ENCODE data around the gene DDX47.
"Not testable (repeated sequence)": the region's sequence is repeated elsewhere in the genome, so short reads cannot be mapped to it uniquely, and the experiment has no call there.

The DDX47 gene

GRCh38 chr12:12801656-12802055, 11.5 kb upstream of the DDX47 start:
- not testable (repeated sequence) for H3K27me3 Mint-ChIP-seq; H3K4me3 Mint-ChIP-seq; ATAC-seq (replicated peaks; ENCODE audit: extremely low read depth, poor library complexity, severe bottlenecking); DNase-seq (ENCODE audit: low spot score in 2 of 2); H3K36me3 Mint-ChIP-seq (ENCODE audit: insufficient read depth); H3K27ac Mint-ChIP-seq (ENCODE audit: low read depth); H3K9me3 Mint-ChIP-seq
- peaks cover 18% of the 10 kb centered on the region for H3K4me1 Mint-ChIP-seq

- DNase-seq (ENCODE audit: low spot score in 2 of 2) (no peak), ATAC-seq (replicated peaks; ENCODE audit: extremely low read depth, poor library complexity, severe bottlenecking) (no peak)
- H3K4me3 Mint-ChIP-seq, result no peak overlapping the region
- H3K27ac Mint-ChIP-seq (ENCODE audit: low read depth), result no peak overlapping the region
- no peaks in the 10 kb centered on the region for H3K9me3 Mint-ChIP-seq
- no peaks in the 10 kb centered on the region for H3K27me3 Mint-ChIP-seq
- peaks cover 30% of the 10 kb centered on the region for H3K4me1 Mint-ChIP-seq
- H3K36me3 Mint-ChIP-seq (ENCODE audit: insufficient read depth), result peaks cover 5% of the 10 kb centered on the region
Observed at GRCh38 chr12:12803186-12803585, 10.0 kb upstream of the DDX47 start.

GRCh38 chr12:12804011-12804410, 9.1 kb upstream of the DDX47 start:
- H3K9me3 Mint-ChIP-seq, result no peaks in the 10 kb centered on the region
- no peak for ATAC-seq (replicated peaks; ENCODE audit: extremely low read depth, poor library complexity, severe bottlenecking)
- peaks cover 38% of the 10 kb centered on the region for H3K4me1 Mint-ChIP-seq
- H3K36me3 Mint-ChIP-seq (ENCODE audit: insufficient read depth), result peaks cover 5% of the 10 kb centered on the region
- H3K4me3 Mint-ChIP-seq, result no peak overlapping the region
- H3K27me3 Mint-ChIP-seq, result no peaks in the 10 kb centered on the region
- H3K27ac Mint-ChIP-seq (ENCODE audit: low read depth), result no peak overlapping the region
- DNase-seq (ENCODE audit: low spot score in 2 of 2), result no peak

- H3K4me1 Mint-ChIP-seq, result peaks cover 42% of the 10 kb centered on the region
- H3K27me3 Mint-ChIP-seq, result no peaks in the 10 kb centered on the region
- ATAC-seq (replicated peaks; ENCODE audit: extremely low read depth, poor library complexity, severe bottlenecking) (no peak), DNase-seq (ENCODE audit: low spot score in 2 of 2) (no peak)
- H3K27ac Mint-ChIP-seq (ENCODE audit: low read depth), result no peak overlapping the region
- H3K9me3 Mint-ChIP-seq, result no peaks in the 10 kb centered on the region
- peaks cover 5% of the 10 kb centered on the region for H3K36me3 Mint-ChIP-seq (ENCODE audit: insufficient read depth)
- H3K4me3 Mint-ChIP-seq, result no peak overlapping the region
Observed at GRCh38 chr12:12804432-12804886, 8.7 kb upstream of the DDX47 start.

- H3K9me3 Mint-ChIP-seq, result no peaks in the 10 kb centered on the region
- DNase-seq (ENCODE audit: low spot score in 2 of 2), result no peak
- peaks cover 6% of the 10 kb centered on the region for H3K36me3 Mint-ChIP-seq (ENCODE audit: insufficient read depth)
- ATAC-seq (replicated peaks; ENCODE audit: extremely low read depth, poor library complexity, severe bottlenecking), result no peak
- H3K4me3 Mint-ChIP-seq, result no peak overlapping the region
- H3K4me1 Mint-ChIP-seq, result peaks cover 42% of the 10 kb centered on the region
- peak overlapping the region; percentile 91 for H3K27ac Mint-ChIP-seq (ENCODE audit: low read depth)
- H3K27me3 Mint-ChIP-seq, result no peaks in the 10 kb centered on the region
Observed at GRCh38 chr12:12806784-12807516, 6.2 kb upstream of the DDX47 start.

GRCh38 chr12:12807517-12807903, 5.6 kb upstream of the DDX47 start:
- H3K9me3 Mint-ChIP-seq; H3K4me3 Mint-ChIP-seq; ATAC-seq (replicated peaks; ENCODE audit: extremely low read depth, poor library complexity, severe bottlenecking); H3K36me3 Mint-ChIP-seq (ENCODE audit: insufficient read depth); DNase-seq (ENCODE audit: low spot score in 2 of 2); H3K27me3 Mint-ChIP-seq: not testable (repeated sequence)
- H3K4me1 Mint-ChIP-seq, result peaks cover 36% of the 10 kb centered on the region
- peak overlapping the region; percentile 91 for H3K27ac Mint-ChIP-seq (ENCODE audit: low read depth)

GRCh38 chr12:12807970-12808702, 5.0 kb upstream of the DDX47 start:
- DNase-seq (ENCODE audit: low spot score in 2 of 2) (peak; percentile 33 to 62), ATAC-seq (replicated peaks; ENCODE audit: extremely low read depth, poor library complexity, severe bottlenecking) (peak; percentile 90)
- H3K9me3 Mint-ChIP-seq, result no peaks in the 10 kb centered on the region
- H3K27me3 Mint-ChIP-seq, result no peaks in the 10 kb centered on the region
- H3K4me3 Mint-ChIP-seq, result peak overlapping the region; percentile 47
- H3K4me1 Mint-ChIP-seq, result peaks cover 41% of the 10 kb centered on the region
- H3K27ac Mint-ChIP-seq (ENCODE audit: low read depth), result peak overlapping the region; percentile 91
- peaks cover 7% of the 10 kb centered on the region for H3K36me3 Mint-ChIP-seq (ENCODE audit: insufficient read depth)

GRCh38 chr12:12810553-12811021, 2.6 kb upstream of the DDX47 start:
- DNase-seq (ENCODE audit: low spot score in 2 of 2) (no peak), ATAC-seq (replicated peaks; ENCODE audit: extremely low read depth, poor library complexity, severe bottlenecking) (no peak)
- Mint-ChIP-seq H3K36me3 (ENCODE audit: insufficient read depth) (peaks cover 24% of the 10 kb centered on the region), H3K4me3 (no peak overlapping the region), H3K9me3 (no peaks in the 10 kb centered on the region), H3K27me3 (no peaks in the 10 kb centered on the region), H3K4me1 (peaks cover 57% of the 10 kb centered on the region), H3K27ac (ENCODE audit: low read depth) (no peak overlapping the region)

GRCh38 chr12:12811343-12811742, 1.8 kb upstream of the DDX47 start:
- Mint-ChIP-seq H3K27me3 (no peaks in the 10 kb centered on the region), H3K9me3 (no peaks in the 10 kb centered on the region), H3K4me3 (no peak overlapping the region), H3K27ac (ENCODE audit: low read depth) (no peak overlapping the region), H3K36me3 (ENCODE audit: insufficient read depth) (peaks cover 30% of the 10 kb centered on the region), H3K4me1 (peaks cover 60% of the 10 kb centered on the region)
- DNase-seq (ENCODE audit: low spot score in 2 of 2) (no peak), ATAC-seq (replicated peaks; ENCODE audit: extremely low read depth, poor library complexity, severe bottlenecking) (no peak)

GRCh38 chr12:12812174-12812573, 972 bp upstream of the DDX47 start:
- no peaks in the 10 kb centered on the region for H3K27me3 Mint-ChIP-seq
- DNase-seq (ENCODE audit: low spot score in 2 of 2), result no peak
- no peak overlapping the region for H3K27ac Mint-ChIP-seq (ENCODE audit: low read depth)
- ATAC-seq (replicated peaks; ENCODE audit: extremely low read depth, poor library complexity, severe bottlenecking), result no peak
- H3K36me3 Mint-ChIP-seq (ENCODE audit: insufficient read depth), result peaks cover 32% of the 10 kb centered on the region
- H3K4me3 Mint-ChIP-seq, result no peak overlapping the region
- no peaks in the 10 kb centered on the region for H3K9me3 Mint-ChIP-seq
- peaks cover 62% of the 10 kb centered on the region for H3K4me1 Mint-ChIP-seq

GRCh38 chr12:12812618-12813119, 477 bp upstream of the DDX47 start:
- ATAC-seq (replicated peaks; ENCODE audit: extremely low read depth, poor library complexity, severe bottlenecking), result no peak
- H3K4me3 Mint-ChIP-seq, result peak overlapping the region; percentile 98
- H3K9me3 Mint-ChIP-seq, result no peaks in the 10 kb centered on the region
- no peaks in the 10 kb centered on the region for H3K27me3 Mint-ChIP-seq
- H3K4me1 Mint-ChIP-seq, result peaks cover 60% of the 10 kb centered on the region
- H3K27ac Mint-ChIP-seq (ENCODE audit: low read depth), result peak overlapping the region; percentile 96
- peaks cover 32% of the 10 kb centered on the region for H3K36me3 Mint-ChIP-seq (ENCODE audit: insufficient read depth)
- DNase-seq (ENCODE audit: low spot score in 2 of 2), result no peak

- Mint-ChIP-seq H3K27ac (ENCODE audit: low read depth) (no peak overlapping the region), H3K27me3 (no peaks in the 10 kb centered on the region), H3K9me3 (no peaks in the 10 kb centered on the region), H3K36me3 (ENCODE audit: insufficient read depth) (peaks cover 52% of the 10 kb centered on the region), H3K4me1 (peaks cover 52% of the 10 kb centered on the region), H3K4me3 (no peak overlapping the region)
- no peak for DNase-seq (ENCODE audit: low spot score in 2 of 2)
- ATAC-seq (replicated peaks; ENCODE audit: extremely low read depth, poor library complexity, severe bottlenecking), result no peak
Observed at GRCh38 chr12:12817616-12818015, 4.5 kb downstream of the DDX47 start.

GRCh38 chr12:12818701-12819100, 5.6 kb downstream of the DDX47 start:
- Mint-ChIP-seq H3K4me3 (no peak overlapping the region), H3K27ac (ENCODE audit: low read depth) (no peak overlapping the region), H3K27me3 (no peaks in the 10 kb centered on the region), H3K36me3 (ENCODE audit: insufficient read depth) (peaks cover 56% of the 10 kb centered on the region), H3K9me3 (no peaks in the 10 kb centered on the region), H3K4me1 (peaks cover 42% of the 10 kb centered on the region)
- no peak for DNase-seq (ENCODE audit: low spot score in 2 of 2)
- ATAC-seq (replicated peaks; ENCODE audit: extremely low read depth, poor library complexity, severe bottlenecking), result no peak
